Fibroblast of peridontal ligament (primary cell): Measurements from ENCODE around the gene URAD.
"Not testable (repeated sequence)": the region's sequence is repeated elsewhere in the genome, so short reads cannot be mapped to it uniquely, and the experiment has no call there.

Experiments
- DNase-seq: peaks from one replicate; pipeline ENCODE4 v3.0.0-alpha.2; 2010; ENCODE audit errors: extremely low read depth

URAD gene

GRCh38 chr13:27970382-27971235, 17.9 kb downstream of the URAD start:
- no peak for DNase-seq

GRCh38 chr13:27969866-27970229, 18.6 kb downstream of the URAD start:
- DNase-seq = no peak

- no peak for DNase-seq
These were observed 19.2 kb downstream of the URAD start, which contains the start of gene CDX2 for GRCh38 chr13:27969082-27969865. Gene CDX2, minus strand, starts transcription at chr13:27969315. Its CDS starts 309 bp downstream, at chr13:27969006.

- no peak for DNase-seq
These were observed 20.0 kb downstream of the URAD start for GRCh38 chr13:27968316-27969081.

GRCh38 chr13:27967736-27968315, 20.7 kb downstream of the URAD start:
- DNase-seq = no peak

- DNase-seq = no peak
These were observed 21.2 kb downstream of the URAD start for GRCh38 chr13:27967203-27967735.

- DNase-seq = no peak
These were observed 21.8 kb downstream of the URAD start for GRCh38 chr13:27966641-27967202.

- DNase-seq = no peak
These were observed 22.5 kb downstream of the URAD start for GRCh38 chr13:27965740-27966640.

- no peak for DNase-seq
These were observed 23.2 kb downstream of the URAD start for GRCh38 chr13:27965343-27965739.

- DNase-seq = no peak
These were observed 23.7 kb downstream of the URAD start for GRCh38 chr13:27964741-27965323.

- DNase-seq = not testable (repeated sequence)
These were observed 24.3 kb downstream of the URAD start for GRCh38 chr13:27964206-27964605.

GRCh38 chr13:27963491-27963890, 25.0 kb downstream of the URAD start:
- no peak for DNase-seq

- no peak for DNase-seq
These were observed 25.5 kb downstream of the URAD start for GRCh38 chr13:27962982-27963381.

- no peak for DNase-seq
These were observed 26.2 kb downstream of the URAD start for GRCh38 chr13:27962128-27962841.

- no peak for DNase-seq
These were observed 27.0 kb downstream of the URAD start for GRCh38 chr13:27961227-27962085.

- no peak for DNase-seq
These were observed 27.9 kb downstream of the URAD start for GRCh38 chr13:27960362-27961226.

GRCh38 chr13:27959976-27960361, 28.5 kb downstream of the URAD start:
- no peak for DNase-seq
